Renal cortex interstitium (tissue), 11 donors: ENCODE measurements around the gene TMEM135. TPM values are rescaled to one million over a fixed set of nuclear protein-coding genes. Genes with fewer than 3 reads are reported as not detected.

Experiments used
- DNase-seq, 11 donors: peaks; one replicate each; pipeline ENCODE4 v3.0.0-alpha.2; 2013; ENCODE audit warnings: low read depth in 9 of 11, low spot score in 4 of 11; ENCODE audit errors: extremely low read depth in 1 of 11
- polyA plus RNA-seq, 3 donors: library from polyadenylated mRNA; unstranded; fragments of 120-200 nt; gene quantifications; one replicate each; pipeline ENCODE4 v1.2.1, GENCODE V29; 2013; ENCODE audit not compliant: insufficient read length in 3 of 3

The TMEM135 gene
- polyA plus RNA-seq, 3 donors: 33.4 to 43.3 (median 37.9) TPM

- DNase-seq: no peak
These were observed 277.5 kb downstream of the TMEM135 start for GRCh38 chr11:87315229-87315628.

GRCh38 chr11:87316491-87316890, 278.8 kb downstream of the TMEM135 start:
- DNase-seq: no peak

- no peak for DNase-seq
These were observed 279.7 kb downstream of the TMEM135 start for GRCh38 chr11:87317441-87317840.

GRCh38 chr11:87320123-87320522, 282.4 kb downstream of the TMEM135 start:
- no peak for DNase-seq

GRCh38 chr11:87322568-87322967, 284.8 kb downstream of the TMEM135 start:
- no peak for DNase-seq

GRCh38 chr11:87323899-87324298, 286.2 kb downstream of the TMEM135 start:
- DNase-seq: no peak

- no peak for DNase-seq
These were observed 287.2 kb downstream of the TMEM135 start for GRCh38 chr11:87324817-87325489.

GRCh38 chr11:87325490-87325872, 287.7 kb downstream of the TMEM135 start:
- no peak for DNase-seq

GRCh38 chr11:87326594-87326993, 288.9 kb downstream of the TMEM135 start:
- no peak for DNase-seq

GRCh38 chr11:87329172-87329571, 291.4 kb downstream of the TMEM135 start:
- no peak for DNase-seq

GRCh38 chr11:87330187-87330601, 292.5 kb downstream of the TMEM135 start:
- no peak for DNase-seq

GRCh38 chr11:87331273-87331672, 293.5 kb downstream of the TMEM135 start:
- no peak for DNase-seq

- no peak for DNase-seq
These were observed 300.4 kb downstream of the TMEM135 start for GRCh38 chr11:87338046-87338639.

- no peak for DNase-seq
These were observed 301.7 kb downstream of the TMEM135 start for GRCh38 chr11:87339416-87339815.

- no peak for DNase-seq
These were observed 309.7 kb downstream of the TMEM135 start for GRCh38 chr11:87347441-87347840.

GRCh38 chr11:87347854-87348253, 310.1 kb downstream of the TMEM135 start:
- no peak for DNase-seq

GRCh38 chr11:87351676-87352075, 313.9 kb downstream of the TMEM135 start:
- DNase-seq: no peak

GRCh38 chr11:87352759-87353707, 315.3 kb downstream of the TMEM135 start:
- peak in 10 of 11 donors; percentile 35 to 74 (median 62) for DNase-seq

- no peak for DNase-seq
These were observed 316.1 kb downstream of the TMEM135 start for GRCh38 chr11:87353771-87354345.

- no peak for DNase-seq
These were observed 317.9 kb downstream of the TMEM135 start for GRCh38 chr11:87355596-87355995.
